IMR-90 (cell line): ENCODE measurements around the gene HMG20B. TPM values are rescaled to one million over a fixed set of nuclear protein-coding genes. Genes with fewer than 3 reads are reported as not detected.

ENCODE experiments used
- ATAC-seq: fragments of 200-7000 bp; cut with Tn5 transposase; 2 replicates; pipeline ENCODE4 v1.9.1; 2020; ENCODE audit warnings: low read depth, mild to moderate bottlenecking, moderate library complexity
- BruUV-seq: library from RNA; stranded (reverse); fragments of 400-500 nt; replicated peaks from 2 replicates; lab custom pipeline; 2021; lab: Mats Ljungman, UMichigan
- CTCF ChIA-PET: fragments of 300-600 bp; formaldehyde crosslinking; extraction: SDS; loops from one replicate; lab custom pipeline; 2021; ENCODE audit warnings: antibody characterized with exemption; lab: Yijun Ruan, JAX
- POLR2A ChIA-PET: fragments of 300-600 bp; sonication (Branson Sonifier 250); formaldehyde crosslinking; loops from one replicate; lab custom pipeline; 2022; ENCODE audit warnings: antibody characterized with exemption; ENCODE audit not compliant: unreplicated experiment; lab: Charles Lee
- DNase-seq: peaks from one replicate; pipeline ENCODE4 v3.0.0; 2013
- H2AFZ ChIP-seq: replicated peaks from 2 replicates; pipeline ENCODE3; 2013; ENCODE audit warnings: low read length, mild to moderate bottlenecking; ENCODE audit not compliant: poor library complexity
- H2AK5ac ChIP-seq: 2 replicates; pipeline ENCODE4 v1.6.1; 2013; ENCODE audit warnings: low read depth, low read length, inconsistent platforms
- H2AK9ac ChIP-seq: replicated peaks from 2 replicates; pipeline ENCODE3; 2013; ENCODE audit warnings: mild to moderate bottlenecking, low read depth, low read length, moderate library complexity; ENCODE audit not compliant: poor library complexity
- H2BK120ac ChIP-seq: 2 replicates; pipeline ENCODE4 v1.6.1; 2013; ENCODE audit warnings: low read depth, low read length, inconsistent platforms
- H2BK15ac ChIP-seq: 3 replicates; pipeline ENCODE4 v1.6.1; 2013; ENCODE audit warnings: low read depth, low read length, inconsistent platforms
- H2BK20ac ChIP-seq: 2 replicates; pipeline ENCODE4 v1.6.1; 2013; ENCODE audit warnings: low read depth, mild to moderate bottlenecking, inconsistent platforms, low read length, moderate library complexity
- H2BK5ac ChIP-seq: 2 replicates; pipeline ENCODE4 v1.6.1; 2013; ENCODE audit warnings: mild to moderate bottlenecking, low read depth, low read length, inconsistent platforms; ENCODE audit not compliant: poor library complexity, severe bottlenecking
- H3K14ac ChIP-seq: replicated peaks from 2 replicates; pipeline ENCODE4 v1.6.1; 2013; ENCODE audit warnings: low read depth, low read length, inconsistent platforms
- H3K18ac ChIP-seq: 2 replicates; pipeline ENCODE4 v1.6.1; 2013; ENCODE audit warnings: low read depth, low read length, control low read depth
- H3K23ac ChIP-seq: 2 replicates; pipeline ENCODE4 v1.6.1; 2013; ENCODE audit warnings: low read depth, low read length, inconsistent platforms
- H3K27ac ChIP-seq: 2 replicates; pipeline ENCODE4 v1.5.1; 2013; ENCODE audit warnings: mild to moderate bottlenecking, control low read depth, low read length; ENCODE audit not compliant: insufficient read depth
- H3K27me3 ChIP-seq: 2 replicates; pipeline ENCODE4 v1.6.1; 2013; ENCODE audit warnings: low read length; ENCODE audit not compliant: control insufficient read depth, insufficient read depth
- H3K36me3 ChIP-seq: 2 replicates; pipeline ENCODE4 v1.6.1; 2013; ENCODE audit warnings: low read length, mixed read lengths; ENCODE audit not compliant: control insufficient read depth, insufficient read depth
- H3K4ac ChIP-seq: 2 replicates; pipeline ENCODE4 v1.6.1; 2013; ENCODE audit warnings: low read depth, low read length, inconsistent platforms
- H3K4me1 ChIP-seq: 2 replicates; pipeline ENCODE4 v1.6.1; 2013; ENCODE audit warnings: low read length, mixed read lengths; ENCODE audit not compliant: control insufficient read depth, insufficient read depth
- H3K4me2 ChIP-seq: 2 replicates; pipeline ENCODE4 v1.6.1; 2013; ENCODE audit warnings: low read depth, mild to moderate bottlenecking, control low read depth, low read length, moderate library complexity
- H3K4me3 ChIP-seq: 2 replicates; pipeline ENCODE4 v1.5.1; 2013; ENCODE audit warnings: low read depth, mild to moderate bottlenecking, control low read depth, low read length, moderate library complexity; ENCODE audit not compliant: insufficient read depth
- H3K56ac ChIP-seq: 2 replicates; pipeline ENCODE4 v1.6.1; 2013; ENCODE audit warnings: low read length, inconsistent platforms; ENCODE audit not compliant: insufficient read depth; ENCODE audit errors: extremely low read depth
- H3K79me1 ChIP-seq, 2 experiments: 2 replicates each; pipeline ENCODE4 v1.6.1; 2013; ENCODE audit warnings: low read length in 2 of 2, inconsistent platforms in 1 of 2, low read depth in 1 of 2
- H3K9ac ChIP-seq: 2 replicates; pipeline ENCODE4 v1.6.1; 2013; ENCODE audit warnings: low read depth, low read length, control low read depth
- H3K9me1 ChIP-seq: 2 replicates; pipeline ENCODE4 v1.6.1; 2013; ENCODE audit warnings: low read length, inconsistent platforms; ENCODE audit not compliant: insufficient read depth
- H3K9me3 ChIP-seq: 2 replicates; pipeline ENCODE4 v1.6.1; 2013; ENCODE audit warnings: low read length; ENCODE audit not compliant: control insufficient read depth, insufficient read depth
- H4K20me1 ChIP-seq: 2 replicates; pipeline ENCODE4 v1.6.1; 2013; ENCODE audit warnings: low read length, inconsistent platforms; ENCODE audit not compliant: insufficient read depth
- H4K5ac ChIP-seq: 2 replicates; pipeline ENCODE4 v1.6.1; 2013; ENCODE audit warnings: mild to moderate bottlenecking, low read depth, low read length, control low read depth
- H4K8ac ChIP-seq, 2 experiments: 2 replicates each; pipeline ENCODE4 v1.6.1; 2013; ENCODE audit warnings: low read depth in 2 of 2, low read length in 2 of 2, control low read depth in 1 of 2, inconsistent platforms in 1 of 2
- H4K91ac ChIP-seq: 2 replicates; pipeline ENCODE4 v1.6.1; 2013; ENCODE audit warnings: low read depth, low read length, inconsistent platforms; ENCODE audit not compliant: insufficient read depth
- CEBPB ChIP-seq: IDR thresholded peaks from 2 replicates; pipeline ENCODE4 v1.6.1; 2012; ENCODE audit warnings: low read depth, low read length, improper control_type of control experiment
- MAFK ChIP-seq: IDR thresholded peaks from 2 replicates; pipeline ENCODE4 v1.6.1; 2012; ENCODE audit warnings: low read depth, low read length, improper control_type of control experiment
- WGBS, 2 experiments: methylation state at CpG; one replicate each; pipeline versions ENCODE4 v1.1.5 to v1.1.7; 2013; ENCODE audit warnings: missing lambda C conversion rate in 2 of 2; ENCODE audit not compliant: insufficient read length in 1 of 2; ENCODE audit errors: extremely low coverage in 2 of 2; 5-methylcytosine and 5-hydroxymethylcytosine counted together
- dilution Hi-C: fragments of 300-500 bp; cut with HindIII; formaldehyde crosslinking; loops from one replicate; pipeline ENCODE4 v1.14.3; 2018; ENCODE audit warnings: low sequenced_read_pairs; ENCODE audit not compliant: unreplicated experiment
- in situ Hi-C: fragments of 300-500 bp; cut with MboI; formaldehyde crosslinking; loops from 3 replicates; pipeline ENCODE4 v1.14.3; 2019; ENCODE audit warnings: low sequenced_read_pairs, inconsistent platforms, mixed read lengths
- intact Hi-C: fragments of 100-400 bp; cut with micrococcal nuclease; formaldehyde crosslinking; loops from 2 replicates; pipeline ENCODE4 v1.10.0; 2022
- polyA plus RNA-seq, 3 experiments: library from polyadenylated mRNA; depleted of rRNA; stranded (reverse); fragments of >200 nt; gene quantifications; 2 replicates each; pipeline ENCODE4 v1.2.3, GENCODE V29; 2012; ENCODE audit warnings: low replicate concordance in 1 of 3
- total RNA-seq: library from RNA; depleted of rRNA; stranded (reverse); fragments of >200 nt; gene quantifications from 2 replicates; pipeline ENCODE4 v1.2.3, GENCODE V29; 2012
- TF ChIP-seq, protein P1 (sequence below): fragments of 150-350 bp; IDR thresholded peaks from 2 replicates; pipeline ENCODE4 v1.6.1; 2016; ENCODE audit warnings: low read depth, mild to moderate bottlenecking, low read length, moderate library complexity, borderline replicate concordance

Gene HMG20B
- total and polyA plus RNA-seq, 2 of the 4 experiments (the other 2 are of a cell fraction), result 57.5 to 63.8 TPM

DNA sequence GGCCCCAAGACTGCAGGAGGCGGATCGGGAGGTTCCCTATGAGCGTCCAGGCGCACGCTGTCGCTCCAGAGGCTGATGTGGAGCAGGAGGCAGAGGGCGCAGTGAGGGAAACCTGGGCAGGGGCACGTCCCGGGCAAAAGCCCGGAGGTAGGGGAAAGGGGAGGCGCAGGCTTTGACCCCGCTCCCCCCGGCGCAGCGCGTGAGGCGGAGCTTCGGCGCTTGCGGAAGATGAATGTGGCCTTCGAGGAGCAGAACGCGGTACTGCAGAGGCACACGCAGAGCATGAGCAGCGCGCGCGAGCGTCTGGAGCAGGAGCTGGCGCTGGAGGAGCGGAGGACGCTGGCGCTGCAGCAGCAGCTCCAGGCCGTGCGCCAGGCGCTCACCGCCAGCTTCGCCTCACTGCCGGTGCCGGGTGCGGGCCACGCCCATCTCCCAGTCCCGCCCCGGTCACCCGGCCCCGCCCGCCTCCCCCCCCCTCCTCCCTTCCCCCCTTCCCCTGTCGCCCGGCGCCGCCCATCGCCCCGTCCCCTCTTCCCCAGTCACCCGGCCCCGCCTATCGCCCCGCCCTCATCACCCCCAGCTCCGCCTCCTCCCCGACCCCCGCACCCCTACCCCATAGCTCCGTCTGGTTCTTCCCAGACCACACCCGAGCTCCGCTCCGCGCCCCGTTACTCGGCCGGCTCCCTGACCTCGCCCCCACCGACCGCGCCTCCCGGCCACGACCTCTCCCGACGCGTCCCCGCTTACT lies 4.1 kb downstream of the HMG20B start:
- CTCF ChIA-PET, result no interaction called here
- H3K4ac ChIP-seq, result no peak overlapping the region
- no peak overlapping the region for H3K4me2 ChIP-seq
- H3K9ac ChIP-seq, result no peak overlapping the region
- BruUV-seq, result no TSS peak
- intact Hi-C loops, result no loop called here
- no peak overlapping the region for H3K4me3 ChIP-seq
- H3K27ac ChIP-seq, result no peak overlapping the region
- H3K18ac ChIP-seq, result no peak overlapping the region
- H2AFZ ChIP-seq, result peak overlapping the region; percentile 57
- peaks cover 15% of the 10 kb centered on the region; the same call in 1 of the 2 replicates for H3K36me3 ChIP-seq
- H2AK5ac ChIP-seq, result 0 out of 2 replicates have a peak overlapping the region, but pooled peaks have one; percentile 2
- H4K91ac ChIP-seq, result no peak overlapping the region; the same call in 1 of the 2 replicates
- TF ChIP-seq CEBPB, result no peak
- TF ChIP-seq, protein P1, sequence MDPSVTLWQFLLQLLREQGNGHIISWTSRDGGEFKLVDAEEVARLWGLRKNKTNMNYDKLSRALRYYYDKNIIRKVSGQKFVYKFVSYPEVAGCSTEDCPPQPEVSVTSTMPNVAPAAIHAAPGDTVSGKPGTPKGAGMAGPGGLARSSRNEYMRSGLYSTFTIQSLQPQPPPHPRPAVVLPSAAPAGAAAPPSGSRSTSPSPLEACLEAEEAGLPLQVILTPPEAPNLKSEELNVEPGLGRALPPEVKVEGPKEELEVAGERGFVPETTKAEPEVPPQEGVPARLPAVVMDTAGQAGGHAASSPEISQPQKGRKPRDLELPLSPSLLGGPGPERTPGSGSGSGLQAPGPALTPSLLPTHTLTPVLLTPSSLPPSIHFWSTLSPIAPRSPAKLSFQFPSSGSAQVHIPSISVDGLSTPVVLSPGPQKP, result no peak
- TF ChIP-seq MAFK, result no peak
- no peak overlapping the region for H2BK15ac ChIP-seq
- peaks cover 3 to 20% of the 10 kb centered on the region in 2 experiments; a peak in 3 of 4 replicates for H3K79me1 ChIP-seq
- ATAC-seq, result no peak
- no peaks in the 10 kb centered on the region for H3K9me3 ChIP-seq
- no peak overlapping the region for H2AK9ac ChIP-seq
- no peak overlapping the region for H3K14ac ChIP-seq
- no peak overlapping the region for H2BK5ac ChIP-seq
- H3K9me1 ChIP-seq, result peaks cover 13% of the 10 kb centered on the region
- no peak overlapping the region for H3K56ac ChIP-seq
- H3K27me3 ChIP-seq, result no peaks in the 10 kb centered on the region
- H4K5ac ChIP-seq, result no peak overlapping the region
- POLR2A ChIA-PET, result no interaction called here
- peaks cover 5% of the 10 kb centered on the region for H3K4me1 ChIP-seq
- no peak overlapping the region for H3K23ac ChIP-seq
- H4K8ac ChIP-seq, result no peak overlapping the region
- WGBS, 2 experiments, result 51% methylated on average over 31 of the region's 78 CpGs; no CpG with 5 or more reads in 1 of the 2 experiments
- peaks cover 15% of the 10 kb centered on the region; the same call in 1 of the 2 replicates for H4K20me1 ChIP-seq
- no peak overlapping the region for H2BK20ac ChIP-seq
- H2BK120ac ChIP-seq, result no peak overlapping the region
- dilution Hi-C loops, result no loop called here
- in situ Hi-C loops, result no loop called here
- peak; percentile 43 for DNase-seq
